ENCODE data around the gene ZNF93. TPM values are rescaled to one million over a fixed set of nuclear protein-coding genes. Genes with fewer than 3 reads are reported as not detected.
A peak's percentile ranks its signal among the peaks of the same experiment; 100 is the strongest.
"Not testable (repeated sequence)": the region's sequence is repeated elsewhere in the genome, so short reads cannot be mapped to it uniquely, and the experiment has no call there.

ZNF93 gene
- total and polyA plus RNA-seq, 11 donors: 1.0 to 4.6 (median 2.3) TPM

GRCh38 chr19:19955208-19955607 is 54.5 kb downstream of the ZNF93 start:
- DNase-seq (no peak), ATAC-seq (no peak)
- no peaks in the 10 kb centered on the region for H3K4me1 ChIP-seq
- whole genome bisulfite sequencing, 4 donors: 88 to 92% (median 89%) methylated on average over 9 of the region's 9 CpGs
- H3K27ac ChIP-seq: no peak overlapping the region
- TF ChIP-seq CTCF (IDR thresholded peaks at IDR 0.05): no peak
- TF ChIP-seq POLR2A (IDR thresholded peaks at IDR 0.05): no peak
- intact Hi-C loops (cut with DNase I): loop anchor here in 4 of 10 donors (5.0 to 10.0 kb wide), 2 partner anchors 420 to 423 kb away; partner anchors contain the start of gene CILP2 (in 2 of the 4)
- H3K27me3 ChIP-seq: peaks cover 0 to 8% (median 0%) of the 10 kb centered on the region in 9 donors
- H3K36me3 ChIP-seq: no peaks in the 10 kb centered on the region
- H3K9me3 ChIP-seq: no peaks in the 10 kb centered on the region
- H3K4me3 ChIP-seq: no peak overlapping the region

GRCh38 chr19:19956434-19957075 is 55.8 kb downstream of the ZNF93 start:
- TF ChIP-seq POLR2A (IDR thresholded peaks at IDR 0.05) (no peak), CTCF (IDR thresholded peaks at IDR 0.05) (no peak)
- no peak for DNase-seq
- no peaks in the 10 kb centered on the region for H3K4me1 ChIP-seq
- no peak overlapping the region for H3K4me3 ChIP-seq
- H3K36me3 ChIP-seq: no peaks in the 10 kb centered on the region
- ATAC-seq: no peak
- H3K27ac ChIP-seq: no peak overlapping the region
- WGBS, 4 donors: 42 to 50% (median 46%) methylated on average over 12 to 15 of the region's 15 CpGs
- intact Hi-C loops (cut with DNase I): loop anchor here in 4 of 10 donors (5.0 to 10.0 kb wide), 2 partner anchors 422 to 424 kb away; partner anchors contain the start of gene CILP2 (in 2 of the 4)
- H3K27me3 ChIP-seq: peaks cover 0 to 8% (median 0%) of the 10 kb centered on the region in 9 donors
- no peaks in the 10 kb centered on the region for H3K9me3 ChIP-seq

- not testable (repeated sequence) for H3K27ac ChIP-seq, ATAC-seq, H3K4me3 ChIP-seq, H3K27me3 ChIP-seq, DNase-seq, H3K36me3 ChIP-seq, H3K4me1 ChIP-seq, H3K9me3 ChIP-seq
- WGBS, 4 donors: 71 to 87% (median 79%) methylated on average over 8 of the region's 8 CpGs
- intact Hi-C loops (cut with DNase I): loop anchor here in 4 of 10 donors (5.0 to 10.0 kb wide), 2 partner anchors 423 to 425 kb away; partner anchors contain the start of gene CILP2 (in 2 of the 4)
Measured at GRCh38 chr19:19957766-19958165, 57.0 kb downstream of the ZNF93 start.

- H3K4me3 ChIP-seq, H3K9me3 ChIP-seq, H3K4me1 ChIP-seq, H3K36me3 ChIP-seq, H3K27me3 ChIP-seq, H3K27ac ChIP-seq, ATAC-seq: not testable (repeated sequence)
- TF ChIP-seq CTCF (IDR thresholded peaks at IDR 0.05): peak; percentile 63 to 80 (median 68)
- 16 to 21% (median 18%) methylated on average over 9 of the region's 9 CpGs for WGBS, 4 donors
- intact Hi-C loops (cut with DNase I): loop anchor here in 4 of 10 donors (5.0 to 10.0 kb wide), 2 partner anchors 424 to 427 kb away; partner anchors contain the start of gene CILP2 (in 2 of the 4)
- DNase-seq: peak; percentile 54 to 80 (median 67)
Measured at GRCh38 chr19:19959151-19959799, 58.5 kb downstream of the ZNF93 start.

All from heart left ventricle (tissue), 16 donors.